AG10803 (cell line): ENCODE results near the gene SEC22A.

ENCODE experiments used
- DNase-seq: peaks from one replicate; pipeline ENCODE4 v3.0.0; 2010; ENCODE audit warnings: low read depth
- H3K4me3 ChIP-seq: 2 replicates; pipeline ENCODE4 v1.5.1; 2011; ENCODE audit warnings: mild to moderate bottlenecking, low read length, control low read depth
- TF ChIP-seq, protein P1 (sequence below): conservative IDR thresholded peaks from 2 replicates; pipeline ENCODE4 v1.5.1; 2011; ENCODE audit warnings: mild to moderate bottlenecking, low read length, control low read depth, inconsistent platforms

SEC22A gene

DNA sequence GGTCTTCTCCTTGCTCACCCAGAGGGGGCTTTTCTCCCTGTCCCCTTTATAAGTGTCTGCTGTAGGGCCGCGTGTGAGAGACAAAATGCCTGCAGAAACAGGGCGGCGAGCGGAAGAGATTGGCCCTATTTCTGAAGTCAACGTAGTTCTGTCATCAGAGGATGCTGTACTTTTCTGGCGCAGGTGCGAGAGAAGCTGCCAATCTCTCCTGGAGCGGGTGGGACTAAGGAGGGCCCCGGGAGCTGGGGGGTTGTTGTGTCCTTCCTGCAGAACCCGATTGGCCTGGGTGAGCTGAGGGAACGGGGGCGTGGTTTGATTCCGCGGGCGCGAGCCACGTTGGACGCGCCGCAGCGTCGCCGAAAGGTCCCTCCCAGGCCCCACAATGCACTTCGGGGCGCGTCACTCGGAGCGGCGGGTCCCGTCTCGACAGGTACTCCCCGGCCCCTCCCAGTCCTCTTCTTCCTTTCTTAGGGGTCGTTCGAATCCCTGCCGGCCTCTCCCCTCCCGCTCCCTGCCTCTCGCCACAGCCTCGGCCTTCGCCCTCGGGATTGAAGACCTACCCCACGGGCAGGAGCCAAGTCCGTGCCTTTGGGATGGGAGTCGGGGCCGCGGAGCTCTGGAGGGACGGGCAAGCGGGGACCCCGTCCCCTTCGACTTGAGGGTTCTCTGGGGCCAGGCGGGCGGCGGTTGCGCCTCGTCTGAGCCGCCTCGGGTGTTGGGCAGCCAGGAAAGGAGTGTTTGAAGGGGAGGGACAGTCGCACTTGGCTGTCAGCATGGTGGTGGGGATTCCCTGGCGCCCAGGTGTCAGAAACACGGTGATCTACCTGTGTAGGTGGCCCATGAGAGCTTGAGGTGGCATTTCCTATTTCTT, at the start of gene SEC22A:
SEC22A (plus strand) TSS at position 387 of the 871 bp plus-strand sequence. CDS start 7,275 bp downstream, outside the sequence.
- DNase-seq: peak; percentile 86

GRCh38 chr3:123152687-123153086, 49.1 kb upstream of the SEC22A start:
- DNase-seq: no peak
- TF ChIP-seq, protein P1, sequence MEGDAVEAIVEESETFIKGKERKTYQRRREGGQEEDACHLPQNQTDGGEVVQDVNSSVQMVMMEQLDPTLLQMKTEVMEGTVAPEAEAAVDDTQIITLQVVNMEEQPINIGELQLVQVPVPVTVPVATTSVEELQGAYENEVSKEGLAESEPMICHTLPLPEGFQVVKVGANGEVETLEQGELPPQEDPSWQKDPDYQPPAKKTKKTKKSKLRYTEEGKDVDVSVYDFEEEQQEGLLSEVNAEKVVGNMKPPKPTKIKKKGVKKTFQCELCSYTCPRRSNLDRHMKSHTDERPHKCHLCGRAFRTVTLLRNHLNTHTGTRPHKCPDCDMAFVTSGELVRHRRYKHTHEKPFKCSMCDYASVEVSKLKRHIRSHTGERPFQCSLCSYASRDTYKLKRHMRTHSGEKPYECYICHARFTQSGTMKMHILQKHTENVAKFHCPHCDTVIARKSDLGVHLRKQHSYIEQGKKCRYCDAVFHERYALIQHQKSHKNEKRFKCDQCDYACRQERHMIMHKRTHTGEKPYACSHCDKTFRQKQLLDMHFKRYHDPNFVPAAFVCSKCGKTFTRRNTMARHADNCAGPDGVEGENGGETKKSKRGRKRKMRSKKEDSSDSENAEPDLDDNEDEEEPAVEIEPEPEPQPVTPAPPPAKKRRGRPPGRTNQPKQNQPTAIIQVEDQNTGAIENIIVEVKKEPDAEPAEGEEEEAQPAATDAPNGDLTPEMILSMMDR: no peak
- no peak overlapping the region for H3K4me3 ChIP-seq

More for the DNA sequence above, at the start of gene SEC22A:
- TF ChIP-seq, protein P1: no peak
- peak within 1 kb of the TSS; percentile 98 for H3K4me3 ChIP-seq

DNA sequence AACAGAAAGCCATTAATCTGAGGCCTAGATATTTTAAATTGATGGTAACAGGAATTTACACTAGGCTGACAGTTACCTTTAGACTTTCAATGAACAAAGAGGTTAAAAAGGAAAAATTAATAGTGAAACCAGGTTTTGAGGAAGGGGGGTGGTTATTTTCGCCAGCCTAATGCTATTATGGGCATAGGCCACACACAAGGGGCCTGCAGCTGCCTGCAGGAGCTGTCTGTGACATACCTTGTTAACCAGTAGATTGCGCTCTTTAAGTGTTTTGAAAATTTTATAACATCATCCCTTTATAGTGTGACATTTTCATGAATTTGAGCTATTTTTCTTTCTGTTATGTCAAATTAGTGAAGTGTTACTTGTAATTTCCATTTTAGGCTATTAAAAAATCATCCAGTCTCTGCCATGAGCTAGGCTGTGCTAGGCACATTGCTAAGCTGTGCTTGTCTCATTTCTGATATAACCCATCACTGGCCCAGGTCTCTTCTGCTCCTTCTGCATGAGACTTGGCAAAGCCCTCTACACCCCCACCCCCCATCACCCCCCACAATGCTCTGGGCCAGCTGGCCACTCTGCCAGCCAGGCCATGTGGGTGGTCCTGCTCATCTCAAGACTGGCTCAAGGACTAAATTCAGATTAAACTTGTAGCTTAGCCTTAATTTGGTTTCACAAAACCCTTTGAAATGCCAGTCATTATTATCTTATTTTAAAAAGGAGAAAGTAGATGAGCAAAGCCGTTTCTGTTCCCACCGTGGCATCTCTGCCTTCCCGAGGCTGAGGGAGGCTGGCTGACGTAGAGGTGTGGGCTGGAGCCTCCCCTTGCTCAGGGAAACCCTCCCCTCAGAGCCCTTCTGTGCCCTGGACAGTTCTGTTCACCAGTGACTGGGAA, 48.4 kb upstream of the SEC22A start:
- TF ChIP-seq, protein P1: no peak
- no peak for DNase-seq
- no peak overlapping the region for H3K4me3 ChIP-seq

DNA sequence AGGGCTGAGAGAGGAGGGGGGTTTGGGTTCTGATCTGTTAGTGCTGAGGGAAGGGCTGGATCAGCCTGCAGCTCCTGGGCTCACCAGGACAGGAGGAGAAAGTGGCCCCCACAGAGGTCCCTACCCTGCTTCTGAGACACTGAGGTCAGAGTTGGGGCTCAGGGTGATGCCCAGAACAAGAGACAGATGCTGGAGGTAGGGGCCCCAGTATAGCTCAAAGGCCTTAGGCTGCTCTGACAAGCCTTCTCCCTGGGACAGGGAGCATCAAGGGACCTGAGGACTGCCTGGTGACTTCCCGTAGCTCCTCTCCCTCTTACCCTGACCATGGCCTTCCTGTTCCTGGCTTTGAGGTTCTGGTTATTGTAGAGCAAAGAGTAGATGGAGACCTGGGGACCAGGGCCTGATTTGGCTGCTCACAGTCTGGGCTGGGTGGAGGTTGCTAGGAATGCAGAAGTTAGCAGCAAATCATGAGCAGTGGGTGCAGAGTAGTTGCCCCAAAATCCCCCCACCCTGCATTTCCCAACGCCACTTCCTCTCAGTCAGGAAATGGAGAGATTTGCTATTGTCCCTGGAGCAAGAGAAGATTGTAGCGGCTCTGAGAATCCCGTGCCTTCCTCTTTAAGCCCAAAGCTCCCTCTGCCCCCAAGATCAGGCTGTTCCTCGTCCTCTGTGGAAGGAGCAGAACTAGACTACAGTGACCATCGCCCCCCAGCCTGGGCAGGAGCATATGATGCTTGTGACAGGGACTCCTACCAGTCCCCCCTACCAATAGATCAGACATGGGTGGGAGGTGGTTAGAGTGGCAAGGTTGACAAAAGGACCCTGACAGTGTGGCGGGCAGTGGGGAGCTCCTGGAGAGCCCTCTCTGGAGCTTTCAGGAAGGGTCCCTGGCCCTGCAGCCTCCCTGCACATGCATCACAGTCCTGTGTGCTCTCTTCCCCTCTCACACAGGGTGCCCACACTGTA, 47.4 kb upstream of the SEC22A start:
- TF ChIP-seq, protein P1: no peak
- no peak overlapping the region for H3K4me3 ChIP-seq
- DNase-seq: no peak

GRCh38 chr3:123155471-123156011, 46.2 kb upstream of the SEC22A start:
- TF ChIP-seq, protein P1: no peak
- no peak overlapping the region for H3K4me3 ChIP-seq
- DNase-seq: no peak
